Gastrocnemius medialis (tissue), 4 donors: ENCODE measurements around the gene HOXC11.

Experiments
- POLR2A ChIP-seq, 2 donors: fragments of 450-650 bp; IDR thresholded peaks; one replicate each; pipeline ENCODE4 v1.6.1; 2017; ENCODE audit warnings: antibody characterized with exemption in 2 of 2, mild to moderate bottlenecking in 2 of 2, moderate library complexity in 2 of 2
- TF ChIP-seq, protein P1 (sequence below), 5 experiments: fragments of 450-650 bp in 3 of 5; fragments of 200-600 bp in 2 of 5; sonication (generic) in 2 of 5; IDR thresholded peaks in 4 of 5; conservative IDR thresholded peaks in 1 of 5; 1 replicate in 4 of 5; 2 replicates in 1 of 5; pipeline ENCODE4 v1.5.1; 2016 to 2019; ENCODE audit warnings: antibody characterized with exemption in 5 of 5, mild to moderate bottlenecking in 3 of 5, moderate library complexity in 3 of 5

DNA sequence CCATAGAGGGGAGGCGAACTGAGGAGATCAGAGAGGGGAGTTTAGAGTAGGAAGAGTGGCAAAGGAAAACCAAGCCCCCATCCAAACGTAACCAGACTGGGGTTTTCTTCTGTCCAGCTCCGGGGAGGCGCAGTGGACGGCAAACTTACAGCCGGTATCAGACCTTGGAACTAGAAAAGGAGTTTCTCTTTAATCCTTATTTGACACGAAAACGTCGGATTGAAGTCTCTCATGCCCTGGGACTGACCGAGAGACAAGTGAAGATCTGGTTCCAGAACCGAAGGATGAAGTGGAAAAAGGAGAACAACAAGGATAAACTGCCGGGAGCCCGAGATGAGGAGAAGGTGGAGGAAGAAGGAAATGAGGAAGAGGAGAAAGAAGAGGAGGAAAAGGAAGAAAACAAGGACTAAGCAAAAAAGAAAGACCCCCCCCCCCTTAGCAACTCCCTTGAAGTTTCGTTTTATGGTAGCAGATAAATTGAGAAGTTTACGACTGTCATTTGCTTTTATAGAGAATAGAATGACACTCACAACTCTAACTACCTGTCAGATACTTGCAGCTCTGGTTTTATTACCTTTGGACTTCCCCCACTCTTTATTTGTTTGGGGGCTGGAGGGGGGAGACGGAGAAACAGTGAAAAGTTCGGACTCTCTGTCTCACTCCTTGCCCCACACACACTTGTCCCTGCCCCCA is 38.2 kb downstream of the HOXC11 start:
- TF ChIP-seq, protein P1, sequence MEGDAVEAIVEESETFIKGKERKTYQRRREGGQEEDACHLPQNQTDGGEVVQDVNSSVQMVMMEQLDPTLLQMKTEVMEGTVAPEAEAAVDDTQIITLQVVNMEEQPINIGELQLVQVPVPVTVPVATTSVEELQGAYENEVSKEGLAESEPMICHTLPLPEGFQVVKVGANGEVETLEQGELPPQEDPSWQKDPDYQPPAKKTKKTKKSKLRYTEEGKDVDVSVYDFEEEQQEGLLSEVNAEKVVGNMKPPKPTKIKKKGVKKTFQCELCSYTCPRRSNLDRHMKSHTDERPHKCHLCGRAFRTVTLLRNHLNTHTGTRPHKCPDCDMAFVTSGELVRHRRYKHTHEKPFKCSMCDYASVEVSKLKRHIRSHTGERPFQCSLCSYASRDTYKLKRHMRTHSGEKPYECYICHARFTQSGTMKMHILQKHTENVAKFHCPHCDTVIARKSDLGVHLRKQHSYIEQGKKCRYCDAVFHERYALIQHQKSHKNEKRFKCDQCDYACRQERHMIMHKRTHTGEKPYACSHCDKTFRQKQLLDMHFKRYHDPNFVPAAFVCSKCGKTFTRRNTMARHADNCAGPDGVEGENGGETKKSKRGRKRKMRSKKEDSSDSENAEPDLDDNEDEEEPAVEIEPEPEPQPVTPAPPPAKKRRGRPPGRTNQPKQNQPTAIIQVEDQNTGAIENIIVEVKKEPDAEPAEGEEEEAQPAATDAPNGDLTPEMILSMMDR (IDR thresholded peaks at IDR 0.05 in 4 of 5, conservative IDR thresholded peaks at IDR 0.05 in 1 of 5) = no peak
- no peak for TF ChIP-seq POLR2A (IDR thresholded peaks at IDR 0.05)
